WI38 (cell line): ENCODE data around the gene L1CAM.

Experiments
- H3K4me3 ChIP-seq: 2 replicates; pipeline ENCODE4 v1.5.1; 2011; ENCODE audit warnings: low read depth, mild to moderate bottlenecking, control low read depth, low read length
- TF ChIP-seq, protein P1 (sequence below): IDR thresholded peaks from 2 replicates; pipeline ENCODE4 v1.5.1; 2012; ENCODE audit warnings: low read depth, mild to moderate bottlenecking, control low read depth, low read length

L1CAM gene

DNA sequence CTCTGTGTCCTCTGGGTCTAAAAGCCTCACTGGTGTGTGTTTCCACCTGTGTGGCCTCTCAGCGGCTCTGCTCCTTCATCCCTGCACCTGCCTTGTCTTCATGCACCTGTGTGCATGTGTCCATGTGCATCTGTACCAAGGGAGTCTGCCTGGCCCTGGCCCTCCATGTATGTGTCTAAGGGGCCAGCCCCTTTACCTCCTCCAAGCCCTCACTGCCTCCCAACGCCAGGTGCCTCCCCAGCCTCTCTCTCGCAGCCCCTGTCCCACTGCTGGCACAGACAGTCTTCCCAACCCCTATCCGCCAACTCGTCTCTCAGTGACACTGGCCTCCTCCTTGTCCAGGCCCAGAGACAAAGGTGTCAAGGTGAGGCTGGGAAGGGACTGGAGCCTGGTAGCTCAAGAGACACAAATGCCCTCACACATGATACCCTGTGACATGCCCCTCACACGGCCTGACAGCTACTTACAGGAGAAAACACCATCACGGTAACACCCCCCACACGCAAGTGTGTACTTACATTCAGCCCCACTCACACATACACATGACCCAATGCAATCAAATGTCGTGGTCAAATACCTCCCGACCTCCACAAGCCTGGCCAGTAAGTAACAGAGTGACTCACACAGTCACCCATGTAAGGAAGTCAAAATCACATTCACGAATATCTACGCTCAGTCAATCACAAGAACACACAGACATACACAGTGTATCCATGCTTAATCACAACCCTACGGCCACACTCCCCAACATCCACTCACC lies 11.4 kb downstream of the L1CAM start:
- no peak overlapping the region for H3K4me3 ChIP-seq
- TF ChIP-seq, protein P1, sequence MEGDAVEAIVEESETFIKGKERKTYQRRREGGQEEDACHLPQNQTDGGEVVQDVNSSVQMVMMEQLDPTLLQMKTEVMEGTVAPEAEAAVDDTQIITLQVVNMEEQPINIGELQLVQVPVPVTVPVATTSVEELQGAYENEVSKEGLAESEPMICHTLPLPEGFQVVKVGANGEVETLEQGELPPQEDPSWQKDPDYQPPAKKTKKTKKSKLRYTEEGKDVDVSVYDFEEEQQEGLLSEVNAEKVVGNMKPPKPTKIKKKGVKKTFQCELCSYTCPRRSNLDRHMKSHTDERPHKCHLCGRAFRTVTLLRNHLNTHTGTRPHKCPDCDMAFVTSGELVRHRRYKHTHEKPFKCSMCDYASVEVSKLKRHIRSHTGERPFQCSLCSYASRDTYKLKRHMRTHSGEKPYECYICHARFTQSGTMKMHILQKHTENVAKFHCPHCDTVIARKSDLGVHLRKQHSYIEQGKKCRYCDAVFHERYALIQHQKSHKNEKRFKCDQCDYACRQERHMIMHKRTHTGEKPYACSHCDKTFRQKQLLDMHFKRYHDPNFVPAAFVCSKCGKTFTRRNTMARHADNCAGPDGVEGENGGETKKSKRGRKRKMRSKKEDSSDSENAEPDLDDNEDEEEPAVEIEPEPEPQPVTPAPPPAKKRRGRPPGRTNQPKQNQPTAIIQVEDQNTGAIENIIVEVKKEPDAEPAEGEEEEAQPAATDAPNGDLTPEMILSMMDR: no peak

DNA sequence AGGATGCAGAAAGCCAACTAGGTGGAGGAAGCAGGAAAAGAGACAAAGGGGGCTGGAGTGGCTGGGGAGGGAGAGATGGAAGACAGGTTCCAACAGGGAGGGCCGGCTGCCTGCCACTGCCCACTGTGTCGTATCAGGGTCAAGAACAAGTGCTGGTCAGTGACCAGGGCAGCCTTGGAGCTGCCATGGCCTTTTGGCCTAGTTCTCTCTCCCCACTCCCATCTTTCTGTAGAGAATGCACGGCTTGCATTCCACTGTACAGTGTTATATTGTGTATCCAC lies 11.9 kb downstream of the L1CAM start:
- TF ChIP-seq, protein P1: no peak
- H3K4me3 ChIP-seq: no peak overlapping the region

DNA sequence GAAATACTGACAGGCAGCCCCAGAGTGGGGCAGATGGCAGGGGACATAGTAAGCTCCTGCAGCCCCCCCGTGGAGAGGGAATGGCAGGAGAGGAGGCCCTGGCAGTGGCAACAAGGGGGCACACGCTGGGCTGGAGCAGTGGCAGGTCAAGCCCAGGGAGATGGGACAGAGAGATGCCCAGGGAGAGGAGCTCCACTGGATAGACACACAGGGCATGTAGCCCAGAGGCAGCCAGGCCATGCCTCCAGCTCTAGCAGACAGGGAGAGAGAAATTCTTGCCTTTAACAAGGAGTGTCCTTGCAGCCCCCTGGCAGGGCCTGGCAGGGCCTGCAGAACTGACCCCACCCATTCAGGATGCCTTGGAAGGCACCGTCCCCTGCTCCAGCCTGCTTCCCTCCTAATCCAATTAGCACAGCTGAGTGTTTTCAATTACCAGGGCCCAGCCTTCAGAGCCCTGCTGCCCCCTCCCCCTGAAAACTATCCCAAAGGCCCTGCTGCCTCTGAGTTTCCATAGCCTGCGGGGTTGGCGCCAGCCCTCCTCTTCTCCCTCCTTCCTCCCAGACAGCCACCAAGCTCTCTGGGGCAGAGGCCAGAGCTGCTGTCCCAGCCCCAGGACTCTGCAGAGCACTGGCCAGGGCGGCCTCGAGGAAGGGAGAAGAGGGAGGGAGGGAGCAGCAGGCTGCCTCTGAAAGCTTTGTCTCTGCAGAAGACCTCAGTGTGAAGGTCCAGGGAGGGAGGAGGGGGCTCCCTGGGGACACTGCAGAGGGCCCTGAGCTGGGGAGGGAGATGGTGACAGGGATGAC lies 12.5 kb downstream of the L1CAM start:
- TF ChIP-seq, protein P1: no peak
- no peak overlapping the region for H3K4me3 ChIP-seq

DNA sequence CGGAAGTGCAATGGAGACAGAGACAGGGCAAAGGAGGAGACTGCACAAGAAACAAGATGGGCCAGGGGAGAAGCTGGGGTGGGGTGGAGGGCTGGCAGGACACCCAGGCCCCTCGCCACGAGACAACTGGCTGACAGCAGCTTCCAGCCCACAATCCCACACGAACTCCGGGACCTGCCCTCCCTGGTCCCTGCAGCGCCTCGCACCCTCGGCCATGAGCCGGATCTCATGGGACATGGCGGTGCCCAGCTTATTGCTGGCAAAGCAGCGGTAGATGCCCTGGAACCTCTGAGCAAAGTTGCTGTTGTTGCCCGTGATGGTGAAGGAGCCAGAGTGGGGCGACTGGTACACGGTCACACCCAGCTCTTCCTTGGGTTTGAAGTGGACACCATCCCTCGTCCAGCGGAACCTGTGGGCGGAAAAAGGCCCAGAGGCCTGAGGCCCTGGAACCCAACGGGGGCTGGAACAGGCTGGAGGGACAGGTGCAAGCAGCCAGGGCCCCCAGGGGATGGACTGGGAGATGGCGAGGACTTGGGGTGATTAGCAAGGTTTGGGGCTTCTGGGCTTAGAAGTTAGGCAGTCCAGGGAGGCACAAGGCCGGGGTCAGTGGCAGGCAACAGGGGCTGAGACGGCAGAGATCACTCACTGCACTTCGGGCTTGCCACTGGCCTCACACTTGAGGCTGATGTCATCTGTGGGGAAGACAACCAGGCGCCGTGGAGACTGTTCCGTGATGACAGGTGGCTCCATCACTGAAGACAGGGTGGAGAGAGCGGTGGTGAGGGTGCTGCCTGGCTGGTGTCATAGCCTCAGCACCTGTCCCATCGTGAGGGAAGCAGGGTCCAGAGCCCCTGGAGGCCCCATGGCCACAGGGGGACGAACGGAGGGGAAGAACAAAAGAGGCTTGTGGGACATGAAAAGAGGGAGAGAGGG lies 13.8 kb downstream of the L1CAM start:
- H3K4me3 ChIP-seq: no peak overlapping the region
- TF ChIP-seq, protein P1: no peak

DNA sequence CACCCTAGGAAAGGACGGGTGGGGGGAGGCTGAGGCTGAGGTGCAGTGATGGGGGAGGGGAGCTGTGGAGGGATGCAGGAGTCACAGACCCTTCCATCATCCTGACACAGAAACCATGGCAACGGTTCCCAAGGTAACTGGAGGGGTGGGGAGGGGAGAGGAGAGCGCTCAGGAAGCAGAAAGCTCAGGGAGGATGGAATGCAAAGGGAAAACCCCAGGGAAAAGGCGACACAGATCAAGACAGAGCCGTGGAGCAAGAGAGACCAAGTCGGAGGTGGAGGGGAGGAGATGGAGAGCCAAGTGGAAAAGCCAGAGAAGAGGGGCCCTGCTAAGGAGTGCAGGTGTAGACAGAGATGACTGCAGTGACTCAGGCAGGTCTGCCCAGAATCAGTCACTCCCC lies 14.5 kb downstream of the L1CAM start:
- H3K4me3 ChIP-seq: no peak overlapping the region
- TF ChIP-seq, protein P1: no peak

DNA sequence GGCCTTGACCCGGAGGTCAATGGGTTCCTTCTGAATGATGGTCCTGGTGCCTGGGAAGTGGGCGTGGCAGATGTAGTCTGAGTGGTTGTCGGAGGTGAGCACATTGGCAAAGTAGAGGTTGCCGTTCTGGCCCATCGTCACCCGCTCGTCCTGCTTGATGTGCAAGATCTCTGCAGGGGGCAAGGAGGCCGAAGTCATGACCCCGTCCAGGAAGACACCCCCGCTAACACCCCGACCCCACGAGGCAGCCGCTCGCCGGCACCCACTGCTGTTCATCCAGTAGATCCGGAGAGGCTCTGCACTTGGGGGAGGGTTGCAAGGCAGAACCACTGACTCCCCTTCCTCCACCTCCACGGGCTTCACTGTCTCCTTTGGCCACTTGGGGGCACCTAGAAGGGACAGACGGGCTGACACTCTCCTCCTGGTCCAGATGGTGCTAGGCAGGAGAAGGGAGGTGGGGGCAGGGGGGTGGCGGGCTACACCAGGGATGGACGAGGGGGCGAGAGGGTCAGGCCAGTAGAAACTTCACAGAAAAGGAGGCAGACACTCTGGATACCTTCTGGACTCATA lies 15.1 kb downstream of the L1CAM start:
- H3K4me3 ChIP-seq: no peak overlapping the region
- TF ChIP-seq, protein P1: no peak
